ENCODE data around the gene GFRA3. TPM values are rescaled to one million over a fixed set of nuclear protein-coding genes. Genes with fewer than 3 reads are reported as not detected.

Gene GFRA3
- total RNA-seq, 1 experiment from 2014 or later, result 1.6 TPM

DNA sequence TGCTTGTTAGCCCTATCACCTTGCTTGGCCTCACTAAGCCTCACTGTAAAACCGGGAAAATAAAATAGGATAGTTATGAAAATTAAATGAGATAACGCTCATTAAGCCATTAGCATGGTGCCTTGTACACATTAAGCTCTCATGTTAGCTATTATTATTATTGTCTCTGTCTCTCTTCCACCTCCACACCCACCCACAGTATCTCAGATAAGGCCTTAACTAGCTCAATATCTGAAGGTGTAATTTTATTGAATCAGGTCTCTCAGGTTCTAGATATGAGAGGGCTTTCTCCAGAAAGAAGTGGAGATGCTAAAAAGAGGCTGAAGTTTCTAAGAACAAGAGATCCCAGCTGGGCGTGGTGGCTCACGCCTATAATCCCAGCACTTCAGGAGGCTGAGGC, 27.6 kb downstream of the GFRA3 start:
- H3K14ac ChIP-seq (ENCODE audit: insufficient read depth, low read length), result no peak overlapping the region
- H3K79me2 ChIP-seq (ENCODE audit: insufficient read depth, low read length), result no peaks in the 10 kb centered on the region
- no peak overlapping the region for H4K5ac ChIP-seq (ENCODE audit: insufficient read length, low read depth, low read length)
- H2BK5ac ChIP-seq (ENCODE audit: insufficient read length, low read length), result no peak overlapping the region
- DNase-seq, result no peak
- no peak overlapping the region for H4K91ac ChIP-seq (ENCODE audit: insufficient read length, low read depth, low read length)
- no peak overlapping the region for H2AK5ac ChIP-seq (ENCODE audit: insufficient read length, low read length)
- H2BK120ac ChIP-seq (ENCODE audit: low read depth, low read length, poor library complexity, severe bottlenecking), result no peak overlapping the region
- WGBS (ENCODE audit: extremely low coverage, insufficient read length, low lambda C conversion rate), result no CpG with 5 or more reads among the region's 4 CpGs
- no peak overlapping the region for H3K9ac ChIP-seq (ENCODE audit: extremely low read depth, insufficient read length, low read length)
- no peak overlapping the region for H2AFZ ChIP-seq (ENCODE audit: low read length)
- H3K27me3 Mint-ChIP-seq (ENCODE audit: low read depth), result peaks cover 25% of the 10 kb centered on the region
- no peak overlapping the region for H3K18ac ChIP-seq (ENCODE audit: insufficient read length, low read depth, low read length)
- no peaks in the 10 kb centered on the region for H4K20me1 ChIP-seq (ENCODE audit: control insufficient read depth, insufficient read depth, insufficient read length)
- no peaks in the 10 kb centered on the region; the same call in 1 of the 2 replicates for H3K4me1 ChIP-seq (ENCODE audit: insufficient read depth, low read length)
- H2BK20ac ChIP-seq (ENCODE audit: low read depth, low read length, poor library complexity, severe bottlenecking), result no peak overlapping the region
- H3K4me2 ChIP-seq (ENCODE audit: insufficient read depth, insufficient read length, low read length), result no peak overlapping the region
- peaks cover 3% of the 10 kb centered on the region; the same call in 1 of the 2 replicates for H3K27me3 ChIP-seq (ENCODE audit: insufficient read depth, low read length)
- no peak overlapping the region for H3K27ac Mint-ChIP-seq
- no peak overlapping the region for H2BK15ac ChIP-seq (ENCODE audit: low read depth, low read length)
- H3K23ac ChIP-seq (ENCODE audit: insufficient read length, low read depth, low read length), result no peak overlapping the region
- no peak overlapping the region for H3K56ac ChIP-seq (ENCODE audit: insufficient read length, low read depth, low read length)
- H4K8ac ChIP-seq (replicated peaks; ENCODE audit: insufficient read length, low read depth, low read length), result no peak overlapping the region
- no peaks in the 10 kb centered on the region for H3K79me1 ChIP-seq (ENCODE audit: insufficient read depth, low read depth, low read length, poor library complexity, severe bottlenecking)
- TF ChIP-seq CTCF (conservative IDR thresholded peaks at IDR 0.05), result no peak
- no peak overlapping the region for H3K4me3 Mint-ChIP-seq
- H3K23me2 ChIP-seq (ENCODE audit: insufficient read length, low read depth, low read length, poor library complexity, severe bottlenecking), result peaks cover 3% of the 10 kb centered on the region
- no peaks in the 10 kb centered on the region for H3K9me3 ChIP-seq (ENCODE audit: control insufficient read depth, low read depth, low read length)
- H3K4ac ChIP-seq (ENCODE audit: low read depth, low read length), result no peak overlapping the region
- H3K27ac ChIP-seq (ENCODE audit: insufficient read length, low read depth, low read length), result no peak overlapping the region
- peaks cover 15 to 27% of the 10 kb centered on the region in 2 experiments for H3K4me1 Mint-ChIP-seq
- no peaks in the 10 kb centered on the region for H3K36me3 Mint-ChIP-seq (ENCODE audit: insufficient read depth in 1 of 3, low read depth in 3 of 3)
- H3K9me3 Mint-ChIP-seq, result no peaks in the 10 kb centered on the region
- H3T11ph ChIP-seq (ENCODE audit: low read length), result no peak overlapping the region
- H2BK12ac ChIP-seq (ENCODE audit: insufficient read length, low read depth, low read length), result no peak overlapping the region
